Tibial nerve (tissue), 3 donors: ENCODE data around the gene IGFBP1.

ENCODE experiments used
- EP300 ChIP-seq, 2 donors: sonication (generic); formaldehyde crosslinking; IDR thresholded peaks; one replicate each; pipeline ENCODE4 v1.6.1; 2017; ENCODE audit warnings: antibody characterized with exemption in 2 of 2, mild to moderate bottlenecking in 1 of 2
- POLR2A ChIP-seq, 2 donors: fragments of 450-650 bp; IDR thresholded peaks; one replicate each; pipeline ENCODE4 v1.6.1; 2017; ENCODE audit warnings: antibody characterized with exemption in 2 of 2, mild to moderate bottlenecking in 2 of 2, moderate library complexity in 2 of 2

DNA sequence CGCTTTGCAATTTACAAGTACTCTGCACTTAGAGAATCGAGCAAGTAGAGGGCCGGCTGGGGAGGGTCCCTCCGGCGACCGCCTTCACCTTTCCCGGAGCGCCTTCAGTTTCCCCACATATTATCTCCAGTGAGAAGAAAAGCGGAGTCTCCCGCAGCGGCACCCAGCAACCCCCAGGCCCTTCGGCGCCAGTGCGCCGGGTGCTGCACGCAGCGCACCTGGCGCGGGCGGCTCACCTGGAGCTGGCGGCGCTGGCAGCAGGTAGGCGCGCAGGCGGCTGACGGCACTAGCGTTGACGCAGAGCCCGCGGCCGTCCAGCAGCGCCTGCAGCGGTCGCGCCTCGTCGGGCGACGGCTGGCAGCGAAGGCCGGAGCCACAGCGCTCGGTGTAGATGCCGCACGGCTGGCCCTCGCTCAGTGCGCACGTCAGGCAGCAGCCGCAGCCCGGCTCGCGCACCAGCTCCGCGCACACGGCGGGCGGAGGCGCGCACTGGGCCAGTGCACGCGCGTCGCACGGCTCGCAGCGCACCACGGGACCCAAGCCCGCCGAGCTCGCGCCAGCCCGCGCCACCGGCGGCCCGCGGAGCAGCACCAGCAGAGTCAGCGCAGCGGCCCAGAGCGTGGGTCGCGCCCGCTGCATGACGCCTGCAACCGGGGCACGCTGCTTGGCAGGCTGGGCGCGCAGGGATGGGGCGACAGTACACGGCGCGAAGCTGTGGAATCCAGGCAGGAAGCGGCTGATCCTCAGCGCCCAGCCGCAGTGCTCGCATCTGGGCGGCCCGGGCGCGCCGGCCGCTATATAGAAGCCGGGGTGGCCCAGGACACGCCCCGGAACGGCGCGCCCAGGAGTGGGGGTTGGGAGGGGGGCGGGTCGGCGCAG, 32.5 kb downstream of the IGFBP1 start, which contains the start of gene IGFBP3:
- TF ChIP-seq EP300 (IDR thresholded peaks at IDR 0.05) (peak in 1 of 2 donors; percentile 38), POLR2A (IDR thresholded peaks at IDR 0.05) (peak in 1 of 2 donors; percentile 25)
